T47D (cell line): ENCODE data around the gene LIMS2.

Experiments
- DNase-seq, 2 experiments: peaks; one replicate each; pipeline versions ENCODE4 v3.0.0 to v3.0.0-alpha.2; 2011 to 2012; ENCODE audit warnings: low read depth in 1 of 2, low spot score in 1 of 2
- JUND ChIP-seq: IDR thresholded peaks from 2 replicates; pipeline ENCODE4 v1.6.1; 2012; ENCODE audit warnings: low read depth
- in situ Hi-C: cut with HindIII; loops from 2 replicates; pipeline ENCODE4 v1.10.0; 2016; ENCODE audit warnings: low sequenced_read_pairs, low pct_unique_long_range_greater_than_20kb

LIMS2 gene

DNA sequence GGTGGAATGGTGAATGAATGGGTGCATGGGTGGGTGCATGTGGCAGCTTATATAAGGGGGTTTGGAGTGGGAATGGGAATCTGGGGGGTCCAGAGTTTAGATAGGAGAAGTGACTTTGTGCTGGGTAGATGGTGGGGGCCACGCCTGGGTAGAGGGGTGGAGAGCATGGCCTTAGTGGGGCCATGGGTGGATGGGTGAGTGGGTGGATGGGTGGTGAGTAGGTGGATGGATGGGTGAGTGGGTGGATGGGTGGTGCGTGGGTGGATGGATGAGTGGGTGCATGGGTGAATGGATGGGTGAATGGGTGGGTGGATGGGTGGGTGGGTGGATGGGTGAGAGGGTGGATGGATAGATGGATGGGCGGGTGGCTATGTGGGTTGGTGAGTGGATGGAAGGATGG is 86.0 kb downstream of the LIMS2 start:
- DNase-seq = no peak
- no peak for TF ChIP-seq JUND
- in situ Hi-C loops = no loop called here
